Heart left ventricle (tissue), 13 donors: Measurements from ENCODE around the gene HOXB6.

Source experiments
- CTCF ChIP-seq, 12 donors: fragments of 200-600 bp; sonication (generic) in 4 of 12; IDR thresholded peaks; one replicate each; pipeline versions ENCODE4 v1.5.0 to v1.8.0; 2018 to 2022; ENCODE audit warnings: antibody characterized with exemption in 12 of 12, mild to moderate bottlenecking in 5 of 12
- POLR2A ChIP-seq, 2 donors: fragments of 450-650 bp; IDR thresholded peaks; one replicate each; pipeline ENCODE4 v1.6.1; 2017; ENCODE audit warnings: antibody characterized with exemption in 2 of 2, mild to moderate bottlenecking in 2 of 2, moderate library complexity in 2 of 2
- donor health status: ischemic (EF 13 %, LVEDD 7.1; RV severe dilation, severe dysfunction).
- donor health status: DM: no; HTN: yes; CAD: no.
- donor health status: DM: no; HTN: no; CAD: no.
- donor health status: ischemic (EF 25% LVEDD 6.9; RV normal size, moderate dysfunction).
- donor health status: ischemic (EF 25% LVEDD 5.7; RV mildly dilated, moderate dysfunction).
- donor health status: ischemic (EF 35%, LVEDD 5.7; RV mildly dilated, moderate dysfunction).
- donor health status: nonischemic (EF 11% LVEDD 7.7; RV severe dilation, severe dysfunction).
- donor health status: DM: yes; HTN: yes; CAD: no.
- donor health status: PGD.
- donor health status: ischemic (EF 29% LVEDD 5.4; RV normal size, mild dysfunction).
- donor health status: nonischemic (EF 23%, LVEDD 6.1; RV moderate dilation, normal function).

GRCh38 chr17:48579760-48580554, 24.8 kb downstream of the HOXB6 start:
- TF ChIP-seq CTCF (IDR thresholded peaks at IDR 0.05): no peak
- no peak for TF ChIP-seq POLR2A (IDR thresholded peaks at IDR 0.05)
